SJSA1 (cell line): ENCODE results near the gene PRR14. TPM values are rescaled to one million over a fixed set of nuclear protein-coding genes. Genes with fewer than 3 reads are reported as not detected.

Experiments used
- DNase-seq, 2 experiments: peaks; one replicate each; pipeline ENCODE4 v3.0.0-alpha.2; 2015 to 2020; ENCODE audit warnings: low spot score in 2 of 2, low read depth in 1 of 2
- H3K27ac ChIP-seq: fragments of 250-450 bp; sonication (Bioruptor Pico); 2 replicates; pipeline ENCODE4 v1.5.1; 2020; ENCODE audit warnings: mild to moderate bottlenecking, moderate library complexity
- H3K27me3 ChIP-seq: fragments of 250-450 bp; sonication (Bioruptor Pico); replicated peaks from 2 replicates; pipeline ENCODE4 v1.5.1; 2020; ENCODE audit warnings: mild to moderate bottlenecking, moderate library complexity
- H3K36me3 ChIP-seq: fragments of 250-450 bp; sonication (Bioruptor Pico); 2 replicates; pipeline ENCODE4 v1.5.1; 2020; ENCODE audit warnings: mild to moderate bottlenecking
- H3K4me1 ChIP-seq: fragments of 250-450 bp; sonication (Bioruptor Pico); replicated peaks from 2 replicates; pipeline ENCODE4 v1.6.1; 2021; ENCODE audit warnings: mild to moderate bottlenecking
- H3K4me3 ChIP-seq: fragments of 250-450 bp; sonication (Bioruptor Pico); 2 replicates; pipeline ENCODE4 v1.5.1; 2020; ENCODE audit warnings: mild to moderate bottlenecking
- H3K9me3 ChIP-seq: fragments of 250-450 bp; sonication (Bioruptor Pico); replicated peaks from 2 replicates; pipeline ENCODE4 v1.5.1; 2020; ENCODE audit warnings: mild to moderate bottlenecking
- total RNA-seq: library from RNA; depleted of rRNA; stranded (reverse); fragments of >200 nt; shearing (Covaris generic); gene quantifications from 2 replicates; pipeline ENCODE4 v1.2.3, GENCODE V29; 2014; rRNA removed

PRR14 gene
- total RNA-seq: 6.1 and 8.2 TPM in 2 replicates

DNA sequence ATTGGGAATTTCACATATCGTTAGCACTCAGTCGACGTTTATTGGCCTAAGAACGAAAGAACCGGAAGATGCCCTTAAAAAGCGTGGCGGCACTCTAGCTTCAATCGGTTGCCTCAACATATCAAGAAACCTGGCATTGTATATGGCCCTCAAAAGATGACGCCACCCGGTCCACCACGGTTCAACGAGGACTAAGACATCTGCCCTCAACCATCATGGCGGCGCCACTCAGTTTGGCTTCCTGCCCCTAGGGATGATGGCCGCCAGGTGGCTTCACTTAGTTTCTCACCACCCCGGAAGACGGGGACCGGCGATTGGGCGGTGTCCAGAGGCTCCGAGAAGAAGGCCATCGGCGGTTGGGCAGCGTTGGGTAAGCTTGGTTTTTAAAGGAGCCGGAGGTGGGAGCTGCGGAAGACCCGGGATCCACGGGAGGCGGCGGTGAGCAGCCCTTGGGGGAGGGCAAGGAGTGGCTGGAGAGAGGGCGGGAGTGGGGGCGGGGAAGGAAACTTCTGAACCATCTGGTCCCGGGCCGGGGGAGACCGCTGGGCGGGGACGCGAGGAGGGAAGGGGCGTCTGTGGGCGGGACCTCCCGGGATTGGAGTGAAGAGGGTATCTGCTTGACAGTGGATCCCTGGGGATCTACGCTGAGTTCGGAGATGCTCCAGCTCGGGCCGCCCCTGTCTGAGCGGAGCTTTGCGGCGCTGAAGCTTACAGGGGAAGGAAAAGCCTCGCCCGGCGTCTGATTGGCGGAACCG lies at the start of gene PRR14:
TSS of gene PRR14 (plus strand) at position 592 of the 755 bp plus-strand sequence. CDS start 686 bp downstream, outside the sequence.
- Histone ChIP-seq H3K4me3 (peak within 1 kb of the TSS; percentile 54), H3K4me1 (peaks cover 8% of the 10 kb centered on the region), H3K36me3 (peaks cover 14% of the 10 kb centered on the region), H3K27me3 (no peaks in the 10 kb centered on the region), H3K27ac (peak within 1 kb of the TSS; percentile 6; the same call in 1 of the 2 replicates), H3K9me3 (no peaks in the 10 kb centered on the region)
- DNase-seq: peak; percentile 98 to 99

DNA sequence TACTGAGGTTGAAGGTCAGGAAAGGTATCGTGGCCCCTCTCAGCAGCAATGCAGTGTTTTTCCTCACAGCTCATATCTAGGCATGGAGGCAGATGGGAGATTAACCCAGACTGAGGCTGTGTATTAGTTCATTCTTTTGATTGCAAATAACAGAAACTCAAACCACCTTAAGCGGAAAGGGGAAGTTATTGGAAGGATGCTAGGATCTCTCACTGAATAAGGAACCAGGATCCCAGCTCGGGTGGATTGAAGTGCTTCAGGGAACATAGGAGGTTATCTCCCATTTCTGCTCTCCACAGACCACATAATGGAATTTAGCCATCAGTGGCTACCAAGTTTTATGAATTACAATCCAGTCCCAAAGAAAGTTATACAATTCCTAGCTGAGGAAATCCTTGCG lies 48.8 kb upstream of the PRR14 start:
- H3K4me1 ChIP-seq: no peaks in the 10 kb centered on the region
- DNase-seq: no peak
- no peaks in the 10 kb centered on the region for H3K9me3 ChIP-seq
- H3K27ac ChIP-seq: no peak overlapping the region
- peaks cover 49% of the 10 kb centered on the region for H3K36me3 ChIP-seq
- H3K4me3 ChIP-seq: no peak overlapping the region
- no peaks in the 10 kb centered on the region for H3K27me3 ChIP-seq

DNA sequence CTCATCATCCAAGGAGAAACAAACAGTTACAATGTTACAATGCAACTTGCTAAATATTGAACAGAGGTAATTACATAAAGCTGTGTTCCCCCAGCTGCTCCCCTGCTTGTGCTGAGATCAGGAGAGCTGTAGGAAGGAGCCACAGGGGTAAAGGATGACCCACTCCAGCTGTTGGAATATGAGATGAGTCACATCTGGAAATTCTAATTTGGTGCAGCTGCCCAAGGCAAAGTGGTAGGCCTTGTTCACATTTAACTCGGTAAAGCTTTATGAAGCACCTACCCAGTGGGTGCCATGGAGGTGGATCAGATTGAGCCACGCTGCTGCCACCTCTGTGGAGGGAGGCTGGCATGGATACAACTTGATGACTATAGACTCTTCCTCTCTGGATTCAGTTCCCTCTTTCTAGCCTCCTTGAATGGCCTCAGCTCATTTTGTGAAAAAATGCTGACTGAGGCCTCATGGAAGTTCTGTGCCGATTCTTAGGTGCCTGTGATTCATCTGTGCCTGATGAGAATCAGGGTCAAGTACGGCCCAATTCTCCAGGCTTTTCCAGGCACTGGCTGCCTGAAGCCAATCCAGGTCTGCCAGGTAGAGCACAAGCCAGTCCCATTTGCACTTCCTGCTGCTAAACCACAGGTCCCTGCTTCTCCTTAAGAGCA lies 48.0 kb upstream of the PRR14 start:
- Histone ChIP-seq H3K27ac (no peak overlapping the region), H3K4me1 (no peaks in the 10 kb centered on the region), H3K27me3 (no peaks in the 10 kb centered on the region), H3K36me3 (peaks cover 53% of the 10 kb centered on the region), H3K9me3 (no peaks in the 10 kb centered on the region), H3K4me3 (no peak overlapping the region)
- no peak for DNase-seq

DNA sequence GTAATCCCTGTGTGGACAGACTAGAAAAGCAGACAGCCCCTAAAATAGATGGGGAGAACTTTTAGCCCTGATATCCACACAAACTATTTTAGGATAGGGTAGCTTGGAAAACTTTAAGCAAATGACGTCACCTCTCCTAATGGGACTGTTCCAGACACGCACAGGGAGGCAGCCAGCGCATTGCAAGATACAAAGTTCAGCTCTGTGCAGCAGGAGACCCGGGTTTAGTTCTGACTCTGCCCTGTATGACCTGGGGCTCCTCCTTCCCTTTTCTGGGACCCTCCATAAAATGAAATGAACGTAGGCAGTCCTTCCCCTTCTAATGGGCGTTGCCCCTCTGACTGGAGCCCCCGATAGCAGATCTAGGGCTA lies 46.8 kb upstream of the PRR14 start:
- no peak overlapping the region for H3K27ac ChIP-seq
- no peak for DNase-seq
- no peaks in the 10 kb centered on the region for H3K4me1 ChIP-seq
- H3K4me3 ChIP-seq: no peak overlapping the region
- peaks cover 63% of the 10 kb centered on the region for H3K36me3 ChIP-seq
- H3K9me3 ChIP-seq: no peaks in the 10 kb centered on the region
- no peaks in the 10 kb centered on the region for H3K27me3 ChIP-seq

DNA sequence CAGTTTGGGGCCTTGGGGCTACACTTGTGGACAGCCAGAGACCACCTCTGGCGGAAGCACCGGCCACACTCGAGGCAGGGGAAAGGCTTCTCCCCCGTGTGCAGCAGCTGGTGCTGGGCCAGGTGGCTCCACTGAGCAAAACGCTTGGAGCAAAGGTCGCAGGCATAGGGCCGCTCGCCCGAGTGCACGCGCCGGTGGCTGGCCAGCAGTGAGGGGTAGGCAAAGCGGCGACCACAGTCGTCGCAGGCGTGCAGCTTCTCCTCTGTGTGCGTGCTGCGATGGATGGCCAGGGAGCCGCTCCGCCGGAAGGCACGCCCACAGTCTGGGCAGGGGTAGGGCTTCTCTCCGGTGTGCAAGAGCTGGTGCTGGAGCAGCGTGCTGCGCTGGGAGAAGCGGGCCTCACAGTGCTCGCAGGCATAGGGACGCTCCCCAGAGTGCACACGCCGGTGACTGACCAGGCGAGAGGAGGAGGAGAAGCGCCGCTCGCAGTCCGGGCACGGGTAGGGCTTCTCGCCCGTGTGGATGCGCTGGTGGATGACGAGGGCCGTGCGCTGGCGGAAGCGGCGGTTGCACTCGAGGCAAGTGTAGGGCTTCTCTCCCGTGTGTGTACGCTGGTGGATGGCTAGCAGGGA lies 46.3 kb upstream of the PRR14 start:
- H3K4me1 ChIP-seq: 0 out of 2 replicates have a peak, but pooled peaks cover 2% of the 10 kb centered on the region
- H3K27ac ChIP-seq: no peak overlapping the region
- H3K36me3 ChIP-seq: peaks cover 63% of the 10 kb centered on the region

DNA sequence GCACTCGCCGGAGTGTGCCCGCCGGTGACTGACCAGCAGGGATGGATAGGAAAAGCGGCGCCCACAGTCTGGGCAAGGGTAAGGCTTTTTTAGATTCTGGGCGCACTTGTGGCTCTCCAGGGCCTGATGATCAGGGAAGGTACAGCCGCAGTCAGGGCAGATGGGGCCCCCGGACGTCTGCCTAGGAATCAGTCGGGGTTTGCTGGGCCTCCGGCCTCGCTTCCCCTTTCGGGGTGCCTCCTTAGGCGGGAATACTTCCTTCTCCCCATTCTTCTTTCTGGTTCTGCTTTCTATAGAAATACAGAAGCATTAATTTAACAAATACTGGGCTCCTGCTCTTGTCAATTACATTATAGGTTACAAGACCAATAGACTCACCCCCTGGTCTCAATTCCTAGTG lies 45.6 kb upstream of the PRR14 start:
- Histone ChIP-seq H3K27me3 (no peaks in the 10 kb centered on the region), H3K4me1 (0 out of 2 replicates have a peak, but pooled peaks cover 4% of the 10 kb centered on the region), H3K36me3 (peaks cover 69% of the 10 kb centered on the region), H3K4me3 (no peak overlapping the region), H3K27ac (no peak overlapping the region), H3K9me3 (0 out of 2 replicates have a peak, but pooled peaks cover 2% of the 10 kb centered on the region)
- DNase-seq: no peak

More for the DNA sequence above, 46.3 kb upstream of the PRR14 start:
- Histone ChIP-seq H3K27me3 (no peaks in the 10 kb centered on the region), H3K4me3 (no peak overlapping the region), H3K9me3 (no peaks in the 10 kb centered on the region)
- DNase-seq: no peak

DNA sequence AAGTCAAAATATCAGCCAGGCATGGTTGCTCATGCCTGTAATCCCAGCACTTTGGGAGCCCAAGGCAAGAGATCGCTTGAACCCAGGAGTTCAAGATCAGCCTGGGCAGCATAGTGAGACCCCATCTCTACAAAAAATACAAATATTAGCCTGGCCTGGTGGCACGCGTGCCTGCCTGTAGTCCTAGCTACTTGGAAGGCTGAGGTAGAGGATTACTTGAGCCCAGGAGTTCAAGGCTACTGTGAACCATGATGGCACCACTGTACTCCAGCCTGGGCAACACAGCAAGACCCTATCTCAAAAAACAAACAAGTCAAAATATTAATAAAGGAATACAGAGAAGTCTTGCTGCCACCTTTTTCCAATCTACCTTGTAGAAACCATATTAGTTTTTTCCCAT lies 44.8 kb upstream of the PRR14 start:
- Histone ChIP-seq H3K4me3 (no peak overlapping the region), H3K36me3 (peaks cover 66% of the 10 kb centered on the region), H3K4me1 (0 out of 2 replicates have a peak, but pooled peaks cover 4% of the 10 kb centered on the region), H3K9me3 (0 out of 2 replicates have a peak, but pooled peaks cover 2% of the 10 kb centered on the region), H3K27ac (no peak overlapping the region), H3K27me3 (no peaks in the 10 kb centered on the region)
- no peak for DNase-seq

DNA sequence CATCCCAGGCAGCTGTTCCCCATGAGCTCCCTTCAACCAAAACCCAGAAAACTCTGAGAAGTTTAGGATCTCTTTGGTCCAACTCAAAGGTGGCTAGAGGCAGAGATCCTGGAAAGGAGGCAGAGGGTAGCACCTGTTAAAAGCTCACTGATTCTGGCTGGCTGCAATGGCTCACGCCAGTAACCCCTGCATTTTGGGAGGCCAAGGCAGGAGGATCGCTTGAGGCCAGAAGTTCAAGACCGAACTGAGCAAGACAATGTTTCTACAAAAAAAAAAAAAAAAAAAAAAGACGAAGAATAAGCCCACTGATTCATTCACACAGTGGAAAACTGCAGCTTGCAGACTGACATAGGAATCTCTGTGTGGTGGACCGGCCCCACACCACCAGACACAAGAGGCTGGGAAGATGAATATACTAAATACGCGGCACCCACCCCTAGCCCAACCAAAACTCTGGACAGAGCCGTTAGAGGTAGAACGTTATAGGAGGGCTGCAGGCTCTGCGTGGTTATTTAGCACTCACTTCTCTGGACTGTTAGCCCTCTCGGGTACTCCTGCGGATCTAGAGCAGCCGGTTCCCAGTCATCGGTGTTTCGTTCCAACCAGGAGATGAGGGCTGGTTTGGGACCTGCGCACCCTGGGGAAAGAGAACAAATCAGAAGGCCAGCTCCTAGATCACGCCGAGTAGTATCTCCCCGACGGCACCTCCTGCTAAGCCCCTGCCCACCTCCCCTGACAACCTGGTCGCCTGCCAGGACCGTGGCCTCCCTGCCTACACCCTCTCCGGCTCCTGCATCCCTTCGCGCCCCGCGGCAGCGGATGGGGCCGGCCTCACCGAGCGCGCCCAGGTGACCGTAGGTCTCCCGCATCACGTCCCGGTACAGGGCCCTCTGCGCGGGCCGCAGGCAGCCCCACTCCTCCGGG lies 41.5 kb upstream of the PRR14 start:
- Histone ChIP-seq H3K4me3 (peak overlapping the region; percentile 83), H3K27me3 (no peaks in the 10 kb centered on the region), H3K9me3 (0 out of 2 replicates have a peak, but pooled peaks cover 2% of the 10 kb centered on the region), H3K36me3 (peaks cover 42% of the 10 kb centered on the region), H3K27ac (peak overlapping the region; percentile 90), H3K4me1 (0 out of 2 replicates have a peak, but pooled peaks cover 4% of the 10 kb centered on the region)
- DNase-seq: peak; percentile 56 to 63

DNA sequence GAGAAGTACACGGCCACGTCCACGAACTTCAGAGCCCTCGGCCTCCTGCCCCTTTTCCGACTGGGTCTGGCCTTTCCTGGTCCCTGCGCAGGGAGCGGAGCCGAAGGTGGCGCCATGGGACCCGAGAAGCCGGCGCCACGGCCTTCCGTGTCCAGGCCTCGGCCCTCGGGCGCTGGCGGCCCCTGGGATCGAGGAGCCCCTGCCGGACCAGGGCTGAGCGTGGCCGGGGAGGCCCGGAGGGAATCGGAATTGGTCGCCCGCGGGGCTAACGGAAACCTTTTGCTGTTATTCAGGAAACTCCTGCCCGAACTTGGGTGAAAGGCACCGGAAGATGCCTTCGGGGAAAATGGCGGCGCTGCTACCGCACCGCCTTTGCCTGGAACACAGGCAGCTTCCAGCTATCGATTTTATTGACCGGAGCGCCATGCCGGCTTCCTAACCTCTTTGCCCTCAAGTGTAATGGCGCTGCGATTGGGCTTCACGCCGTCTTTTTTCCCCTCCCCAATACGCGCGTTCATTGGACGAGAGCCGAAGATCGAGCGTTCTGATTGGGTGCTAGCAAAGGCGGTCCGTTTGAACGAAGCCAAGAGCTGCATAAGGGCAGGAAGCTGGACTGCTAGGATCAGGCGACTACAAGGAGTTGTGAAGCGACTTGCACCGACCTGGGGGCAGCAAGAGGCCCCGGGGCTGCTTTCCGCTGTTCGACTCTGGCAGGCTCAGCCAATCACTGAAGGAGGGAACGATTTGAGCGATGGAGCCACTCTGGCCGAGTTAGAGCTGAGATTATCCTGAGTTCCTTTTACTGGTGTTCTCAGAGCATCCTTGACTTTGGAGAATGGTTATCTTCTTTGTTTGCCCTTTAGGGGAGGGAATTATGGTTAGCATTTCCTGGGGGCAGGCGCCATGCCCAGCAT lies 40.6 kb upstream of the PRR14 start, which contains the start of gene ZNF689:
TSS of gene ZNF689 (minus strand) at position 464 of the 914 bp plus-strand sequence. CDS start at position 116, 348 bp downstream.
- peak within 1 kb of the TSS; percentile 90 for H3K27ac ChIP-seq
- peak; percentile 95 to 98 for DNase-seq
- peak within 1 kb of the TSS; percentile 83 for H3K4me3 ChIP-seq
- peaks cover 33% of the 10 kb centered on the region for H3K36me3 ChIP-seq
- H3K27me3 ChIP-seq: no peaks in the 10 kb centered on the region
- H3K4me1 ChIP-seq: 0 out of 2 replicates have a peak, but pooled peaks cover 4% of the 10 kb centered on the region
- 0 out of 2 replicates have a peak, but pooled peaks cover 2% of the 10 kb centered on the region for H3K9me3 ChIP-seq

DNA sequence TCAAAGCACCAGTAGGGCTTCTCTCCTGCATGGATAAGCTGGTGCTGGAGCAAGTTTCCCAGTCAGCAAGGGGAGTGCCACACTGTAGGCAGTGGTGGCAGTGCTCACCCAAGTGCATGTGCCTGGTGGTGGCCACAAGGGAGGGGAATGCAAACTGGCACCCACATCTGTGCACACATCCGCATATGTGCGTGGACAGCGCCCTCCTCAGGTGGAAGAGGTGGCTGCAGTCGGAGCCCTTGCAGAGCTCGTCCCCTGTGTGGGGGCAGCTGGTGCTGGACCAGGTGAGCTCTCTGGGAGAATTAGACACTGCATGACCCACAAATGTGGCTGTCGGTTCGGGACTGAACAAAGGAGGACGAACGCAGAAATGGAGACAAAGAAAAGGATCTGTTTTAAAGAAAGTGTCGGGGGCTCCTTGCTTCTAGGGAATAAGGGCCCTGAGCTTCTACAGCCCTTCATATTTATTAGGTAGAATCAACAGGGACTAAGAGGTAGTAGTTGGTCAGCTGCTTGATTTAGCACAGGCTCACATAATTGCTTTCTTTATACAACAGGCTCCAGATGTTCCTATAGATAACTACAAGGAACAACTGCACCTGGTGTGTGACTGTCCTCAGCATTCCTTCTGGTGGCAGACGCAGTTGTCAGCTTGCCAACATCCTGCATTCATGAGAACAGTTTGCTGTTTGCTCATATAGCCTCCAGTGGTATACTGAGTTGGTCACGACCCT lies 35.2 kb upstream of the PRR14 start:
- Histone ChIP-seq H3K9me3 (peaks cover 4% of the 10 kb centered on the region; the same call in 1 of the 2 replicates), H3K4me3 (no peak overlapping the region)
- DNase-seq: no peak

DNA sequence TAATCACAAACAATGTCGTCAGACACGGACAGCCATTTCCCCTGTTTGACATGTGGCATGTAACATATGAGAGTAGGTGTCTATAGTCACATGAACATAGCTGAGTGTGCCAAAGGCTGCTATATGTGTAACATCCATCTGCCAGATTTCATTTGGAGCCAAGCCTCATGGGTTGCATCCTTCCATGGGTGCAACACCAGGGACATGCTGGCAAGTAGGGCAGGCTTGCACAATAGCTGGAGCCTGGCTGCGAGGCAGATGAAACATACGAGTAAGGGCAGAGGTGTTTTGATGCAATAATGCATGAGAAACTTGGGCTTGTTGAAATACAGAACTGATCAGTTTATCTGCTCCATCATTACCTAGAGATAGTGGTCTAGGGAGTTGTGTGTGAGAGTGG lies 31.6 kb upstream of the PRR14 start:
- no peak for DNase-seq
- no peak overlapping the region for H3K27ac ChIP-seq
- H3K27me3 ChIP-seq: no peaks in the 10 kb centered on the region
- H3K4me3 ChIP-seq: no peak overlapping the region
- H3K36me3 ChIP-seq: no peaks in the 10 kb centered on the region
- peaks cover 4% of the 10 kb centered on the region; the same call in 1 of the 2 replicates for H3K9me3 ChIP-seq
- H3K4me1 ChIP-seq: no peaks in the 10 kb centered on the region

More for the DNA sequence above, 35.2 kb upstream of the PRR14 start:
- Histone ChIP-seq H3K4me1 (no peaks in the 10 kb centered on the region), H3K27me3 (no peaks in the 10 kb centered on the region), H3K27ac (no peak overlapping the region), H3K36me3 (no peaks in the 10 kb centered on the region)
